GM23338 (cell line): ENCODE data around the gene RAD51B.
"Not testable (repeated sequence)": the region's sequence is repeated elsewhere in the genome, so short reads cannot be mapped to it uniquely, and the experiment has no call there.

Source experiments
- CTCF ChIP-seq, 2 experiments: fragments of 200-600 bp in 1 of 2; sonication (generic) in 1 of 2; conservative IDR thresholded peaks; 2 replicates each; pipeline versions ENCODE4 v1.5.1 to v1.6.1; 2016 to 2017; ENCODE audit warnings: antibody characterized with exemption in 2 of 2, low read depth in 2 of 2, mild to moderate bottlenecking in 2 of 2, moderate library complexity in 1 of 2
- EZH2 ChIP-seq: fragments of 200-600 bp; sonication (generic); IDR thresholded peaks from one replicate; pipeline ENCODE4 v1.8.0; 2017; ENCODE audit warnings: antibody characterized with exemption, mild to moderate bottlenecking, low read depth; ENCODE audit not compliant: unreplicated experiment
- EZH2phosphoT487 ChIP-seq: fragments of 200-600 bp; sonication (generic); IDR thresholded peaks from one replicate; pipeline ENCODE4 v1.8.1; 2018; ENCODE audit warnings: antibody characterized with exemption; ENCODE audit not compliant: unreplicated experiment
- POLR2AphosphoS5 ChIP-seq: IDR thresholded peaks from 2 replicates; pipeline ENCODE4 v1.6.1; 2016; ENCODE audit warnings: antibody characterized with exemption, low read depth
- ZNF114 ChIP-seq: fragments of 250-450 bp; sonication (Bioruptor Pico); IDR thresholded peaks from 2 replicates; pipeline ENCODE4 v1.5.0; 2020; ENCODE audit warnings: mild to moderate bottlenecking, moderate library complexity
- ZNF331 ChIP-seq: fragments of 250-450 bp; sonication (Bioruptor Pico); IDR thresholded peaks from 2 replicates; pipeline ENCODE4 v1.5.0; 2020; ENCODE audit warnings: low read depth, mild to moderate bottlenecking, moderate library complexity
- TF ChIP-seq, protein P1 (sequence below): IDR thresholded peaks from one replicate; pipeline ENCODE4 v1.6.1; 2018; ENCODE audit warnings: antibody characterized with exemption; ENCODE audit not compliant: unreplicated experiment

DNA sequence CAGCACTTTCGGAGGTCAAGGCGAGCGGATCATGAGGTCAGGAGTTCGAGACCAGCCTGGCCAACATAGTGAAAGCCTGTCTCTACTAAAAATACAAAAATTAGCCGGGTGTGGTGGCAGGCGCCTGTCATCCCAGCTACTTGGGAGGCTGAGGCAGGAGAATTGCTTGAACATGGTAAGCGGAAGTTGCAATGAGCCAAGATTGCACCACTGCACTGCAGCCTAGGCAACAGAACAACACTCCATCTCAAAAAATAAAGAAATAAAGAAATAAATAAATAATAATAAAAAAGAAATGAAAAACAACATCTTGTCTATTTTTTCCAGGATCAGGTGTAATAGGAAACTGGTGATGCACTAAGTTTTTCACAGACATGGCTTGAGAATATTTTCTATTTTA lies 168.6 kb downstream of the RAD51B start:
- not testable (repeated sequence) for TF ChIP-seq CTCF (conservative IDR thresholded peaks at IDR 0.05; ENCODE audit: low read depth in 2 of 2); POLR2AphosphoS5; EZH2; EZH2phosphoT487; ZNF114; ZNF331
- TF ChIP-seq, protein P1, sequence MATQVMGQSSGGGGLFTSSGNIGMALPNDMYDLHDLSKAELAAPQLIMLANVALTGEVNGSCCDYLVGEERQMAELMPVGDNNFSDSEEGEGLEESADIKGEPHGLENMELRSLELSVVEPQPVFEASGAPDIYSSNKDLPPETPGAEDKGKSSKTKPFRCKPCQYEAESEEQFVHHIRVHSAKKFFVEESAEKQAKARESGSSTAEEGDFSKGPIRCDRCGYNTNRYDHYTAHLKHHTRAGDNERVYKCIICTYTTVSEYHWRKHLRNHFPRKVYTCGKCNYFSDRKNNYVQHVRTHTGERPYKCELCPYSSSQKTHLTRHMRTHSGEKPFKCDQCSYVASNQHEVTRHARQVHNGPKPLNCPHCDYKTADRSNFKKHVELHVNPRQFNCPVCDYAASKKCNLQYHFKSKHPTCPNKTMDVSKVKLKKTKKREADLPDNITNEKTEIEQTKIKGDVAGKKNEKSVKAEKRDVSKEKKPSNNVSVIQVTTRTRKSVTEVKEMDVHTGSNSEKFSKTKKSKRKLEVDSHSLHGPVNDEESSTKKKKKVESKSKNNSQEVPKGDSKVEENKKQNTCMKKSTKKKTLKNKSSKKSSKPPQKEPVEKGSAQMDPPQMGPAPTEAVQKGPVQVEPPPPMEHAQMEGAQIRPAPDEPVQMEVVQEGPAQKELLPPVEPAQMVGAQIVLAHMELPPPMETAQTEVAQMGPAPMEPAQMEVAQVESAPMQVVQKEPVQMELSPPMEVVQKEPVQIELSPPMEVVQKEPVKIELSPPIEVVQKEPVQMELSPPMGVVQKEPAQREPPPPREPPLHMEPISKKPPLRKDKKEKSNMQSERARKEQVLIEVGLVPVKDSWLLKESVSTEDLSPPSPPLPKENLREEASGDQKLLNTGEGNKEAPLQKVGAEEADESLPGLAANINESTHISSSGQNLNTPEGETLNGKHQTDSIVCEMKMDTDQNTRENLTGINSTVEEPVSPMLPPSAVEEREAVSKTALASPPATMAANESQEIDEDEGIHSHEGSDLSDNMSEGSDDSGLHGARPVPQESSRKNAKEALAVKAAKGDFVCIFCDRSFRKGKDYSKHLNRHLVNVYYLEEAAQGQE = not testable (repeated sequence)
